ENCODE measurements around the gene CAPN5.

DNA sequence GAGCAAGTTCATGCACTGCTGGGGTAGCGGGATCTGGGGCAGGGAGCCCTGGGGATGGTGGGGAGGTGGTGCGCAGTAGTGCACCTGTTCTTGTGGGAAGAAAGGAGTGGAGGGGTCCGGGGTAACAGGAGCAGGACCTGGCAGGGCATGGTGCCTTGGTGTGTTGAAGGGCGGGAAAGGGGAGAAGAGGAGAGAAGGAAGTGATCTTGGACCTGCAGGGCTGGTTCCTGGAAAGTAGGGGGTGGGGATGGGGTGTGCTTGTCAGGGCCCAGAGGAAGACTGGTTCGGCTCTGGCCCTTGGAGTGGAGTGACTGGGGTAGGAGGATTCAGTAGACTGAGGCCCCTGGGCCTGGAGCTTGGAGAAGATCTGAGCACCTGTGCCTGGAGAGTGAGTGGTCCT is 10.9 kb upstream of the CAPN5 start:
- TF ChIP-seq CTCF (IDR thresholded peaks at IDR 0.05) = no peak
- TF ChIP-seq POLR2A (IDR thresholded peaks at IDR 0.05) = no peak
- no peak for TF ChIP-seq EP300 (IDR thresholded peaks at IDR 0.05)

All from tibial nerve (tissue), 4 donors.